WTC11 (cell line): Measurements from ENCODE around the gene INHBB. TPM values are rescaled to one million over a fixed set of nuclear protein-coding genes. Genes with fewer than 3 reads are reported as not detected.

Experiments used
- ATAC-seq: fragments of 200-7000 bp; cut with Tn5 transposase; 2 replicates; pipeline ENCODE4 v1.10.0; 2021; ENCODE audit warnings: mild to moderate bottlenecking, moderate library complexity
- CTCF ChIA-PET: fragments of 300-600 bp; sonication (Branson Sonifier 250); formaldehyde crosslinking; loops from one replicate; lab custom pipeline; 2021; ENCODE audit warnings: antibody characterized with exemption; lab: Charles Lee
- POLR2A ChIA-PET: fragments of 350-600 bp; sonication (Branson Sonifier 250); formaldehyde crosslinking; loops from one replicate; lab custom pipeline; 2021; ENCODE audit warnings: antibody characterized with exemption; lab: Charles Lee
- DNase-seq: peaks from one replicate; pipeline ENCODE4 v3.0.0; 2021; ENCODE audit warnings: low spot score
- H3K27ac Mint-ChIP-seq: 2 replicates; pipeline ENCODE4 v1.8.0; 2021; ENCODE audit warnings: mixed read lengths
- H3K27me3 Mint-ChIP-seq: 2 replicates; pipeline ENCODE4 v1.8.0; 2021; ENCODE audit warnings: low read depth, mild to moderate bottlenecking, moderate library complexity, mixed read lengths
- H3K36me3 Mint-ChIP-seq: 2 replicates; pipeline ENCODE4 v1.8.0; 2021; ENCODE audit warnings: mixed read lengths
- H3K4me1 Mint-ChIP-seq: 2 replicates; pipeline ENCODE4 v1.8.0; 2022; ENCODE audit warnings: mixed read lengths
- H3K4me3 Mint-ChIP-seq: 2 replicates; pipeline ENCODE4 v1.8.0; 2021; ENCODE audit warnings: mild to moderate bottlenecking, moderate library complexity, mixed read lengths
- H3K9me3 Mint-ChIP-seq: 2 replicates; pipeline ENCODE4 v1.8.0; 2021; ENCODE audit warnings: mixed read lengths
- AR ChIP-seq: fragments of 250-450 bp; sonication (Bioruptor Pico); IDR thresholded peaks from 2 replicates; pipeline ENCODE4 v1.9.0; 2021; ENCODE audit warnings: mild to moderate bottlenecking
- ARID4B ChIP-seq: sonication (generic); formaldehyde crosslinking; IDR thresholded peaks from 2 replicates; pipeline ENCODE4 v1.8.0; 2023; ENCODE audit warnings: missing genetic modification reagents, mild to moderate bottlenecking, borderline replicate concordance
- E2F5 ChIP-seq: sonication (generic); formaldehyde crosslinking; IDR thresholded peaks from 2 replicates; pipeline ENCODE4 v1.8.1; 2022; ENCODE audit warnings: mild to moderate bottlenecking, moderate library complexity, missing genetic modification reagents
- FOXP1 ChIP-seq: sonication (generic); formaldehyde crosslinking; IDR thresholded peaks from 2 replicates; pipeline ENCODE4 v1.8.0; 2022; ENCODE audit warnings: missing genetic modification reagents, mild to moderate bottlenecking, moderate library complexity, borderline replicate concordance
- FOXP4 ChIP-seq: sonication (generic); formaldehyde crosslinking; IDR thresholded peaks from 2 replicates; pipeline ENCODE4 v1.8.0; 2022; ENCODE audit warnings: mild to moderate bottlenecking, missing genetic modification reagents
- GRHL2 ChIP-seq: fragments of 250-450 bp; sonication (Bioruptor Pico); IDR thresholded peaks from 2 replicates; pipeline ENCODE4 v1.8.0; 2022; ENCODE audit warnings: mild to moderate bottlenecking, moderate library complexity; ENCODE audit not compliant: insufficient replicate concordance, severe bottlenecking
- NFE2L1 ChIP-seq: sonication (generic); formaldehyde crosslinking; IDR thresholded peaks from 2 replicates; pipeline ENCODE4 v1.8.1; 2023; ENCODE audit warnings: missing genetic modification reagents
- NR3C1 ChIP-seq: sonication (generic); formaldehyde crosslinking; conservative IDR thresholded peaks from 2 replicates; pipeline ENCODE4 v1.8.1; 2023; ENCODE audit warnings: low read depth, mild to moderate bottlenecking, missing genetic modification reagents
- OVOL2 ChIP-seq: fragments of 250-450 bp; sonication (Bioruptor Pico); IDR thresholded peaks from 2 replicates; pipeline ENCODE4 v1.9.0; 2021; ENCODE audit warnings: mild to moderate bottlenecking, borderline replicate concordance
- RORB ChIP-seq: fragments of 250-450 bp; sonication (Bioruptor Pico); IDR thresholded peaks from 2 replicates; pipeline ENCODE4 v1.9.0; 2021; ENCODE audit warnings: mild to moderate bottlenecking
- SMAD3 ChIP-seq: sonication (generic); formaldehyde crosslinking; IDR thresholded peaks from 2 replicates; pipeline ENCODE4 v1.8.0; 2022; ENCODE audit warnings: missing genetic modification reagents, mild to moderate bottlenecking, borderline replicate concordance
- SMAD4 ChIP-seq: sonication (generic); formaldehyde crosslinking; IDR thresholded peaks from 2 replicates; pipeline ENCODE4 v1.8.0; 2022; ENCODE audit warnings: mild to moderate bottlenecking, missing genetic modification reagents
- SOX15 ChIP-seq: fragments of 250-450 bp; sonication (Bioruptor Pico); IDR thresholded peaks from 2 replicates; pipeline ENCODE4 v1.9.0; 2021; ENCODE audit warnings: mild to moderate bottlenecking
- STAT6 ChIP-seq: sonication (generic); formaldehyde crosslinking; conservative IDR thresholded peaks from 2 replicates; pipeline ENCODE4 v1.8.1; 2023; ENCODE audit warnings: mild to moderate bottlenecking, low read depth, missing genetic modification reagents, moderate library complexity
- ZBTB43 ChIP-seq: sonication (generic); formaldehyde crosslinking; IDR thresholded peaks from 2 replicates; pipeline ENCODE4 v1.8.1; 2023; ENCODE audit warnings: mild to moderate bottlenecking, missing genetic modification reagents
- ZNF263 ChIP-seq: sonication (generic); formaldehyde crosslinking; IDR thresholded peaks from 2 replicates; pipeline ENCODE4 v1.8.1; 2022; ENCODE audit warnings: low read depth, mild to moderate bottlenecking, moderate library complexity, missing genetic modification reagents
- ZNF416 ChIP-seq: fragments of 250-450 bp; sonication (Bioruptor Pico); IDR thresholded peaks from 2 replicates; pipeline ENCODE4 v1.9.0; 2021; ENCODE audit warnings: mild to moderate bottlenecking, inconsistent platforms
- ZNF671 ChIP-seq: fragments of 250-450 bp; sonication (Bioruptor Pico); IDR thresholded peaks from 2 replicates; pipeline ENCODE4 v1.8.0; 2021; ENCODE audit warnings: mild to moderate bottlenecking
- ZSCAN18 ChIP-seq: fragments of 250-450 bp; sonication (Bioruptor Pico); IDR thresholded peaks from 2 replicates; pipeline ENCODE4 v2.1.2; 2022; ENCODE audit warnings: mild to moderate bottlenecking, moderate library complexity
- total RNA-seq: library from RNA; stranded (reverse); gene quantifications from 3 replicates; pipeline ENCODE4 v1.2.3, GENCODE V29; 2021

Gene INHBB
- total RNA-seq, 1 experiment from 2014 or later: 0.26 TPM

- ATAC-seq (no peak), DNase-seq (no peak)
- H3K9me3 Mint-ChIP-seq: no peaks in the 10 kb centered on the region
- H3K4me3 Mint-ChIP-seq: no peak overlapping the region
- H3K27me3 Mint-ChIP-seq: peaks cover 11% of the 10 kb centered on the region
- H3K27ac Mint-ChIP-seq: no peak overlapping the region
- CTCF ChIA-PET: no interaction called here
- POLR2A ChIA-PET: no interaction called here
- peaks cover 7% of the 10 kb centered on the region for H3K4me1 Mint-ChIP-seq
- H3K36me3 Mint-ChIP-seq: no peaks in the 10 kb centered on the region
- TF ChIP-seq SMAD3 (CRISPR knock-in tag) (no peak), ZNF416 (CRISPR knock-in tag) (no peak), STAT6 (CRISPR knock-in tag) (no peak), FOXP4 (no peak), ZSCAN18 (no peak), OVOL2 (no peak), GRHL2 (CRISPR knock-in tag) (no peak), E2F5 (CRISPR knock-in tag) (no peak), ZBTB43 (no peak), RORB (CRISPR knock-in tag) (no peak), ZNF671 (CRISPR knock-in tag) (no peak), FOXP1 (CRISPR knock-in tag) (no peak), AR (CRISPR knock-in tag) (no peak)
- TF ChIP-seq, all 79 proteins: peak for 0
These were observed 47.0 kb downstream of the INHBB start for GRCh38 chr2:120392923-120393322.

GRCh38 chr2:120393456-120393855 is 47.5 kb downstream of the INHBB start:
- POLR2A ChIA-PET: no interaction called here
- H3K4me1 Mint-ChIP-seq: peaks cover 7% of the 10 kb centered on the region
- CTCF ChIA-PET: no interaction called here
- ATAC-seq (no peak), DNase-seq (no peak)
- H3K36me3 Mint-ChIP-seq: no peaks in the 10 kb centered on the region
- no peaks in the 10 kb centered on the region for H3K9me3 Mint-ChIP-seq
- H3K27ac Mint-ChIP-seq: no peak overlapping the region
- no peak overlapping the region for H3K4me3 Mint-ChIP-seq
- peaks cover 11% of the 10 kb centered on the region for H3K27me3 Mint-ChIP-seq
- TF ChIP-seq NR3C1: no peak
- no peak for TF ChIP-seq GRHL2 (CRISPR knock-in tag)
- TF ChIP-seq ZNF263 (CRISPR knock-in tag): no peak
- no peak for TF ChIP-seq NFE2L1 (CRISPR knock-in tag)
- TF ChIP-seq ARID4B (CRISPR knock-in tag): no peak
- TF ChIP-seq SOX15 (CRISPR knock-in tag): no peak
- TF ChIP-seq SMAD4: no peak
